A549 (cell line): ENCODE data around the gene PHPT1. TPM values are rescaled to one million over a fixed set of nuclear protein-coding genes. Genes with fewer than 3 reads are reported as not detected.
"Not testable (repeated sequence)": the region's sequence is repeated elsewhere in the genome, so short reads cannot be mapped to it uniquely, and the experiment has no call there.

Source experiments
- ATAC-seq, 2 experiments: fragments of 200-7000 bp in 1 of 2; fragments of >200 bp in 1 of 2; cut with Nextera tagmentation in 1 of 2; cut with Tn5 transposase in 1 of 2; 3 replicates each; pipeline versions ENCODE4 v1.8.0 to v1.9.1; 2018 to 2020; ENCODE audit warnings: mild to moderate bottlenecking in 1 of 2, moderate library complexity in 1 of 2
- CTCF ChIA-PET: fragments of 300-600 bp; sonication (Branson Sonifier 250); formaldehyde crosslinking; extraction: SDS; loops from one replicate; lab custom pipeline; 2021; ENCODE audit warnings: antibody characterized with exemption, inconsistent platforms; lab: Yijun Ruan, JAX
- POLR2A ChIA-PET: fragments of 350-600 bp; formaldehyde crosslinking; extraction: SDS; loops from one replicate; lab custom pipeline; 2021; ENCODE audit warnings: antibody characterized with exemption, inconsistent platforms; lab: Yijun Ruan, JAX
- DNase-seq, 2 experiments: peaks; one replicate each; pipeline versions ENCODE4 v3.0.0 to v3.0.0-alpha.2; 2011 to 2016; ENCODE audit warnings: low read depth in 1 of 2, low spot score in 1 of 2
- FAIRE-seq: peaks from 2 replicates; lab custom pipeline; 2011; peaks lifted over from hg19 to GRCh38; lab: Jason Lieb, UNC
- H3K27ac ChIP-seq, 2 experiments: fragments of >200 bp; sonication (Bioruptor Twin); formaldehyde crosslinking; 3 replicates each; pipeline ENCODE4 v1.5.1; 2016 to 2017
- H3K4me1 ChIP-seq: fragments of >200 bp; sonication (Bioruptor Twin); formaldehyde crosslinking; 3 replicates; pipeline ENCODE4 v1.6.1; 2016
- H3K4me2 ChIP-seq: fragments of >200 bp; sonication (Bioruptor Twin); formaldehyde crosslinking; 3 replicates; pipeline ENCODE4 v1.6.1; 2016
- H3K4me3 ChIP-seq: fragments of >200 bp; sonication (Bioruptor Twin); formaldehyde crosslinking; 3 replicates; pipeline ENCODE4 v1.5.1; 2016
- H3K9me3 ChIP-seq: fragments of >200 bp; sonication (Bioruptor Twin); formaldehyde crosslinking; 3 replicates; pipeline ENCODE4 v1.6.1; 2016
- BCL3 ChIP-seq: fragments of >200 bp; sonication (Bioruptor Twin); formaldehyde crosslinking; IDR thresholded peaks from 3 replicates; pipeline ENCODE4 v1.6.1; 2016
- BHLHE40 ChIP-seq: IDR thresholded peaks from 2 replicates; pipeline ENCODE4 v1.6.1; 2012; ENCODE audit warnings: low read depth, low read length, inconsistent platforms
- CHD4 ChIP-seq: fragments of 200-600 bp; sonication (generic); IDR thresholded peaks from 2 replicates; pipeline ENCODE4 v1.6.1; 2016; ENCODE audit warnings: antibody characterized with exemption, mild to moderate bottlenecking, borderline replicate concordance
- E2F6 ChIP-seq: IDR thresholded peaks from 2 replicates; pipeline ENCODE4 v1.6.1; 2012; ENCODE audit warnings: low read depth, borderline replicate concordance
- ELK1 ChIP-seq: fragments of 150-350 bp; IDR thresholded peaks from 2 replicates; pipeline ENCODE4 v1.6.1; 2014; ENCODE audit warnings: low read depth, mild to moderate bottlenecking, low read length
- FOSB ChIP-seq: fragments of 250-450 bp; sonication (Bioruptor Pico); IDR thresholded peaks from 2 replicates; pipeline ENCODE4 v1.5.0; 2020; ENCODE audit warnings: mild to moderate bottlenecking, moderate library complexity
- HOXB13 ChIP-seq: fragments of 250-450 bp; sonication (Bioruptor Pico); IDR thresholded peaks from 2 replicates; pipeline ENCODE4 v1.5.0; 2020; ENCODE audit warnings: low read depth, mild to moderate bottlenecking, moderate library complexity
- JUN ChIP-seq, 2 experiments: fragments of >200 bp; sonication (Bioruptor Twin); formaldehyde crosslinking; IDR thresholded peaks; 2 replicates in 1 of 2; 3 replicates in 1 of 2; pipeline ENCODE4 v1.6.1; 2016 to 2017
- MAX ChIP-seq: IDR thresholded peaks from 2 replicates; pipeline ENCODE4 v1.6.1; 2012
- MAZ ChIP-seq: fragments of 150-350 bp; IDR thresholded peaks from 2 replicates; pipeline ENCODE4 v1.6.1; 2014; ENCODE audit warnings: antibody characterized with exemption, low read depth, low read length, borderline replicate concordance
- PHF8 ChIP-seq: fragments of 200-600 bp; sonication (generic); IDR thresholded peaks from 2 replicates; pipeline ENCODE4 v1.6.1; 2016; ENCODE audit warnings: low read depth, mild to moderate bottlenecking, antibody characterized with exemption, moderate library complexity, borderline replicate concordance
- POLR2A ChIP-seq: IDR thresholded peaks from 2 replicates; pipeline ENCODE4 v1.6.1; 2012; ENCODE audit warnings: mild to moderate bottlenecking, low read length
- REST ChIP-seq: fragments of 200-600 bp; sonication (generic); IDR thresholded peaks from 2 replicates; pipeline ENCODE4 v1.6.1; 2016; ENCODE audit warnings: antibody characterized with exemption, mild to moderate bottlenecking, moderate library complexity
- RNF2 ChIP-seq: fragments of 200-600 bp; sonication (generic); IDR thresholded peaks from 2 replicates; pipeline ENCODE4 v1.6.1; 2016; ENCODE audit warnings: low read depth, mild to moderate bottlenecking, antibody characterized with exemption, moderate library complexity, borderline replicate concordance
- SREBF2 ChIP-seq: fragments of 450-650 bp; IDR thresholded peaks from 2 replicates; pipeline ENCODE4 v1.6.1; 2014; ENCODE audit warnings: mild to moderate bottlenecking, moderate library complexity
- ZFP36 ChIP-seq: fragments of 450-650 bp; IDR thresholded peaks from 2 replicates; pipeline ENCODE4 v1.6.1; 2014; ENCODE audit warnings: borderline replicate concordance; ENCODE audit not compliant: partially characterized antibody
- WGBS: methylation state at CpG from one replicate; pipeline ENCODE4 v1.1.6; 2017; ENCODE audit errors: missing lambda C conversion rate; 5-methylcytosine and 5-hydroxymethylcytosine counted together
- polyA plus RNA-seq, 4 experiments: library from polyadenylated mRNA; depleted of rRNA in 3 of 4; stranded (reverse); fragments of >200 nt; fragmentation: RNase III in 1 of 4; extraction: RNeasy Plus Mini Kit Qiagen cat#74134 plus additional on column Dnase treatment in 1 of 4; gene quantifications; 2 replicates in 3 of 4; 3 replicates in 1 of 4; pipeline ENCODE4 v1.2.3, GENCODE V29; 2011 to 2017

The PHPT1 gene
- polyA plus RNA-seq, 2 of the 4 experiments (the other 2 are of a cell fraction) = 123 to 234 TPM

GRCh38 chr9:136799854-136800657 is 49.2 kb upstream of the PHPT1 start:
- no peak for FAIRE-seq
- H3K4me3 ChIP-seq = peak overlapping the region; percentile 49
- ChIA-PET POLR2A (interaction anchor here (0.6 to 1.7 kb wide), 4 partner anchors 9 to 173 kb away, joined by 3 to 10 read pairs (median 3); partner anchors contain the start of gene TMEM141), CTCF (interaction anchor here (0.7 to 9.9 kb wide), 10 partner anchors 8 to 235 kb away, joined by 3 to 110 read pairs (median 5); partner anchors contain the start of genes AJM1, RABL6 and TMEM141)
- peaks cover 21% of the 10 kb centered on the region for H3K4me1 ChIP-seq
- 2% methylated on average over 22 of the region's 63 CpGs for WGBS
- H3K4me2 ChIP-seq = peak overlapping the region; percentile 97
- H3K27ac ChIP-seq = peak overlapping the region; percentile 53 to 81
- DNase-seq = peak; percentile 76 to 89
- no peaks in the 10 kb centered on the region for H3K9me3 ChIP-seq
- peak; percentile 75 to 79 for ATAC-seq
- peak; percentile 47 for TF ChIP-seq POLR2A
- TF ChIP-seq JUN (IDR thresholded peaks at IDR 0.05) = peak in 1 of 2 experiments; percentile 54; a peak in 2 of 5 replicates
- no peak for TF ChIP-seq MAZ
- TF ChIP-seq RNF2 = no peak
- peak; percentile 83; the same call in 1 of the 2 replicates for TF ChIP-seq E2F6
- peak; percentile 48 for TF ChIP-seq MAX

- FAIRE-seq = no peak
- no peak overlapping the region for H3K4me3 ChIP-seq
- ChIA-PET CTCF (interaction anchor here (0.6 to 9.9 kb wide), 7 partner anchors 10 to 70 kb away, joined by 3 to 110 read pairs (median 3); partner anchors contain the start of gene TMEM141), POLR2A (no interaction called here)
- H3K4me2 ChIP-seq = no peak overlapping the region
- ATAC-seq = no peak
- no peaks in the 10 kb centered on the region for H3K9me3 ChIP-seq
- no peak overlapping the region for H3K27ac ChIP-seq
- DNase-seq = no peak
- TF ChIP-seq CHD4 (no peak), ELK1 (no peak), BHLHE40 (no peak), REST (no peak), BCL3 (no peak), ZFP36 (no peak), FOSB (no peak), PHF8 (no peak), JUN (IDR thresholded peaks at IDR 0.05) (no peak), HOXB13 (no peak), SREBF2 (no peak)
- peaks cover 30% of the 10 kb centered on the region for H3K4me1 ChIP-seq
- 89% methylated on average over 6 of the region's 6 CpGs for WGBS
Observed at GRCh38 chr9:136802321-136802720, 46.9 kb upstream of the PHPT1 start.

GRCh38 chr9:136803009-136803550 is 46.1 kb upstream of the PHPT1 start:
- DNase-seq, H3K4me2 ChIP-seq, H3K27ac ChIP-seq, POLR2A ChIA-PET, H3K9me3 ChIP-seq, H3K4me3 ChIP-seq, FAIRE-seq, ATAC-seq: not testable (repeated sequence)
- CTCF ChIA-PET = interaction anchor here (1.0 to 9.9 kb wide), 6 partner anchors 11 to 226 kb away, joined by 3 to 110 read pairs (median 4); partner anchors contain the start of gene TMEM141
- 100% methylated on average over 2 of the region's 9 CpGs for WGBS
- H3K4me1 ChIP-seq = peaks cover 30% of the 10 kb centered on the region
